HEK293 (cell line): ENCODE results near the gene ICE2.
A peak's percentile ranks its signal among the peaks of the same experiment; 100 is the strongest.

Experiments used
- CTCF ChIA-PET: fragments of 350-600 bp; formaldehyde crosslinking; extraction: SDS; loops from one replicate; lab custom pipeline; 2021; ENCODE audit warnings: antibody characterized with exemption; lab: Yijun Ruan, JAX
- POLR2A ChIA-PET: fragments of 300-600 bp; formaldehyde crosslinking; extraction: SDS; loops from one replicate; lab custom pipeline; 2020; ENCODE audit warnings: antibody characterized with exemption, inconsistent platforms; lab: Yijun Ruan, JAX
- H3K27ac ChIP-seq: fragments of 200-500 bp; sonication (Bioruptor generic); 2 replicates; pipeline ENCODE4 v1.5.1; 2014; ENCODE audit warnings: low read depth, low read length, control low read depth, inconsistent platforms; ENCODE audit errors: extremely low read depth
- H3K36me3 ChIP-seq, 2 experiments: fragments of 200-500 bp in 1 of 2; sonication (Bioruptor generic) in 1 of 2; 1 replicate in 1 of 2; 2 replicates in 1 of 2; pipeline ENCODE4 v1.5.1; 2014 to 2017; ENCODE audit warnings: inconsistent platforms in 2 of 2, low read length in 2 of 2; ENCODE audit not compliant: control insufficient read depth in 2 of 2, insufficient read depth in 1 of 2
- H3K4me1 ChIP-seq: fragments of 200-500 bp; sonication (Bioruptor generic); 2 replicates; pipeline ENCODE4 v1.5.1; 2014; ENCODE audit warnings: mild to moderate bottlenecking, low read length, inconsistent platforms; ENCODE audit not compliant: control insufficient read depth, insufficient read depth
- H3K4me3 ChIP-seq: 2 replicates; pipeline ENCODE4 v1.5.1; 2011; ENCODE audit warnings: low read depth, mild to moderate bottlenecking, control low read depth, low read length, moderate library complexity
- H3K9me3 ChIP-seq: fragments of 200-500 bp; sonication (Bioruptor generic); 2 replicates; pipeline ENCODE4 v1.5.1; 2014; ENCODE audit warnings: low read depth, low read length, inconsistent platforms; ENCODE audit not compliant: control insufficient read depth, insufficient read depth
- GLI2 ChIP-seq: fragments of 450-650 bp; formaldehyde crosslinking; IDR thresholded peaks from 2 replicates; pipeline ENCODE4; 2017; ENCODE audit warnings: missing biosample characterization, missing genetic modification characterization, low read depth, borderline replicate concordance
- GLI4 ChIP-seq: fragments of 450-650 bp; formaldehyde crosslinking; IDR thresholded peaks from 2 replicates; pipeline ENCODE4 v1.5.1; 2016; ENCODE audit warnings: missing biosample characterization, missing genetic modification characterization
- KLF10 ChIP-seq: fragments of 450-650 bp; IDR thresholded peaks from 2 replicates; pipeline ENCODE4 v1.5.1; 2018; ENCODE audit warnings: missing biosample characterization, mild to moderate bottlenecking, missing genetic modification characterization
- KLF17 ChIP-seq: fragments of 450-650 bp; formaldehyde crosslinking; IDR thresholded peaks from 2 replicates; pipeline ENCODE4 v1.5.1; 2016; ENCODE audit warnings: missing biosample characterization, missing genetic modification characterization
- PATZ1 ChIP-seq: fragments of 450-650 bp; formaldehyde crosslinking; IDR thresholded peaks from 2 replicates; pipeline ENCODE4 v1.5.1; 2016; ENCODE audit warnings: missing biosample characterization, missing genetic modification characterization
- PRDM6 ChIP-seq: fragments of 450-650 bp; formaldehyde crosslinking; IDR thresholded peaks from 2 replicates; pipeline ENCODE4 v1.5.1; 2017; ENCODE audit warnings: missing biosample characterization, missing genetic modification characterization
- REST ChIP-seq: fragments of 450-650 bp; formaldehyde crosslinking; IDR thresholded peaks from 2 replicates; pipeline ENCODE4 v1.5.1; 2016; ENCODE audit warnings: missing biosample characterization, missing genetic modification characterization
- YY2 ChIP-seq: fragments of 450-650 bp; formaldehyde crosslinking; IDR thresholded peaks from 2 replicates; pipeline ENCODE4 v1.5.1; 2016; ENCODE audit warnings: missing biosample characterization, missing genetic modification characterization
- ZBTB20 ChIP-seq: fragments of 450-650 bp; formaldehyde crosslinking; IDR thresholded peaks from 2 replicates; pipeline ENCODE4 v1.5.1; 2016; ENCODE audit warnings: missing biosample characterization, missing genetic modification characterization
- ZBTB26 ChIP-seq: fragments of 450-650 bp; formaldehyde crosslinking; optimal IDR thresholded peaks from 2 replicates; pipeline ENCODE3; 2016; ENCODE audit warnings: missing biosample characterization, mild to moderate bottlenecking, missing genetic modification characterization
- ZBTB48 ChIP-seq: fragments of 450-650 bp; formaldehyde crosslinking; IDR thresholded peaks from 2 replicates; pipeline ENCODE4 v1.5.1; 2016; ENCODE audit warnings: missing biosample characterization, missing genetic modification characterization
- ZNF184 ChIP-seq: fragments of 450-650 bp; IDR thresholded peaks from 2 replicates; pipeline ENCODE4 v1.5.1; 2018; ENCODE audit warnings: missing biosample characterization, mild to moderate bottlenecking, missing genetic modification characterization
- ZNF37A ChIP-seq: fragments of 450-650 bp; IDR thresholded peaks from 2 replicates; pipeline ENCODE4 v1.5.1; 2018; ENCODE audit warnings: missing biosample characterization, missing genetic modification characterization
- ZNF530 ChIP-seq: fragments of 450-650 bp; formaldehyde crosslinking; IDR thresholded peaks from 2 replicates; pipeline ENCODE4 v1.5.1; 2016; ENCODE audit warnings: low read depth, missing biosample characterization, missing genetic modification characterization
- ZNF548 ChIP-seq: fragments of 450-650 bp; formaldehyde crosslinking; IDR thresholded peaks from 2 replicates; pipeline ENCODE4 v1.5.1; 2016; ENCODE audit warnings: missing biosample characterization, missing genetic modification characterization
- ZNF561 ChIP-seq: fragments of 450-650 bp; IDR thresholded peaks from 2 replicates; pipeline ENCODE4 v1.5.1; 2018; ENCODE audit warnings: missing biosample characterization, missing genetic modification characterization, borderline replicate concordance
- ZNF580 ChIP-seq: fragments of 450-650 bp; formaldehyde crosslinking; IDR thresholded peaks from 2 replicates; pipeline ENCODE4 v1.5.1; 2016; ENCODE audit warnings: missing biosample characterization, missing genetic modification characterization
- ZNF624 ChIP-seq: fragments of 450-650 bp; formaldehyde crosslinking; IDR thresholded peaks from 2 replicates; pipeline ENCODE4 v1.5.1; 2017; ENCODE audit warnings: missing biosample characterization, missing genetic modification characterization
- ZNF785 ChIP-seq: fragments of 450-650 bp; formaldehyde crosslinking; IDR thresholded peaks from 2 replicates; pipeline ENCODE4 v1.5.1; 2016; ENCODE audit warnings: missing biosample characterization, missing genetic modification characterization
- ZNF830 ChIP-seq: fragments of 450-650 bp; IDR thresholded peaks from 2 replicates; pipeline ENCODE4 v1.5.0; 2018; ENCODE audit warnings: missing biosample characterization, missing genetic modification characterization, low read depth, mild to moderate bottlenecking, moderate library complexity
- ZSCAN23 ChIP-seq: fragments of 450-650 bp; formaldehyde crosslinking; IDR thresholded peaks from 2 replicates; pipeline ENCODE4 v1.5.1; 2016; ENCODE audit warnings: missing biosample characterization, missing genetic modification characterization

ICE2 gene

GRCh38 chr15:60399246-60399915 lies 79.6 kb downstream of the ICE2 start:
- no peak overlapping the region for H3K27ac ChIP-seq
- no peak overlapping the region for H3K4me3 ChIP-seq
- ChIA-PET POLR2A (interaction anchor here (1.0 to 1.4 kb wide), 2 partner anchors 8 to 395 kb away, joined by 3 read pairs; partner anchors contain the start of gene FOXB1), CTCF (interaction anchor here (0.7 kb wide), 1 partner anchor 89 kb away, joined by 4 read pairs; no protein-coding TSS in a partner anchor)
- H3K9me3 ChIP-seq: no peaks in the 10 kb centered on the region
- TF ChIP-seq REST (tag by site-specific recombination) (no peak), ZNF561 (tag by site-specific recombination) (no peak), GLI2 (tag by site-specific recombination) (no peak), ZNF785 (tag by site-specific recombination) (no peak), YY2 (tag by site-specific recombination) (no peak), GLI4 (tag by site-specific recombination) (no peak), ZNF830 (tag by site-specific recombination) (no peak), ZNF624 (tag by site-specific recombination) (no peak), KLF17 (tag by site-specific recombination) (no peak), PRDM6 (tag by site-specific recombination) (no peak), ZBTB48 (tag by site-specific recombination) (no peak), ZNF530 (no peak), ZNF37A (tag by site-specific recombination) (no peak), ZNF580 (tag by site-specific recombination) (no peak)
- peaks cover 3% of the 10 kb centered on the region for H3K4me1 ChIP-seq
- H3K36me3 ChIP-seq: peaks cover 0 to 21% of the 10 kb centered on the region in 2 experiments; a peak in 2 of 3 replicates

GRCh38 chr15:60397772-60398445 lies 81.0 kb downstream of the ICE2 start, which contains the start of gene ANXA2:
ANXA2 (minus strand) TSS chr15:60397986; CDS start chr15:60386075, 11,911 bp downstream.
- Histone ChIP-seq H3K4me3 (peak within 1 kb of the TSS; percentile 88), H3K36me3 (peaks cover 0 to 26% of the 10 kb centered on the region in 2 experiments; a peak in 2 of 3 replicates), H3K9me3 (no peaks in the 10 kb centered on the region), H3K27ac (peak within 1 kb of the TSS; percentile 85), H3K4me1 (peaks cover 18% of the 10 kb centered on the region)
- ChIA-PET CTCF (no interaction called here), POLR2A (interaction anchor here (0.6 to 1.4 kb wide), 10 partner anchors 10 to 393 kb away, joined by 3 to 11 read pairs (median 4); partner anchors contain the start of gene FOXB1)
- no peak for TF ChIP-seq ZNF184 (tag by site-specific recombination)
- no peak for TF ChIP-seq ZSCAN23 (tag by site-specific recombination)
- TF ChIP-seq ZBTB20 (tag by site-specific recombination): 0 out of 2 replicates have a peak, but pooled peaks have one; percentile 19
- peak; percentile 12 for TF ChIP-seq PATZ1 (tag by site-specific recombination)
- TF ChIP-seq KLF10 (tag by site-specific recombination): peak; percentile 45
- no peak for TF ChIP-seq ZNF548 (tag by site-specific recombination)
- TF ChIP-seq ZBTB26: peak; percentile 67
